ENCODE measurements around the gene GALNT10.

GRCh38 chr5:154385236-154385512 is 194.6 kb downstream of the GALNT10 start:
- TF ChIP-seq YY1 (IDR thresholded peaks at IDR 0.05; ENCODE audit: insufficient read depth, insufficient read length) (no peak), ZNF274 (IDR thresholded peaks at IDR 0.05; ENCODE audit: low read depth, low read length) (no peak), SUZ12 (IDR thresholded peaks at IDR 0.05; ENCODE audit: extremely low read depth, insufficient read depth, insufficient read length) (no peak)

All from NT2/D1 (cell line).